Stimulated activated CD4-positive, alpha-beta T cell treated with anti-CD3 and anti-CD28 coated beads, Interleukin-1b, Interleukin-23, amount 100 ng/mL, for 48 hours (primary cell): ENCODE data around the gene KDM2A.
"Not testable (repeated sequence)": the region's sequence is repeated elsewhere in the genome, so short reads cannot be mapped to it uniquely, and the experiment has no call there.

Source experiments
- DNase-seq: peaks from one replicate; pipeline ENCODE4 v3.0.0-alpha.2; 2020

Gene KDM2A

GRCh38 chr11:67118181-67118766, 789 bp upstream of the KDM2A start:
- peak; percentile 59 for DNase-seq

- peak; percentile 11 for DNase-seq
Observed at GRCh38 chr11:67119585-67120391, 725 bp downstream of the KDM2A start.

GRCh38 chr11:67120456-67120855, 1.4 kb downstream of the KDM2A start:
- no peak for DNase-seq

- DNase-seq, result no peak
Observed at GRCh38 chr11:67120881-67121710, 2.0 kb downstream of the KDM2A start.

GRCh38 chr11:67123801-67124200, 4.7 kb downstream of the KDM2A start:
- DNase-seq, result not testable (repeated sequence)

GRCh38 chr11:67126243-67126642, 7.2 kb downstream of the KDM2A start:
- DNase-seq, result not testable (repeated sequence)

- no peak for DNase-seq
Observed at GRCh38 chr11:67126986-67127385, 7.9 kb downstream of the KDM2A start.

- not testable (repeated sequence) for DNase-seq
Observed at GRCh38 chr11:67130861-67131260, 11.8 kb downstream of the KDM2A start.

GRCh38 chr11:67136156-67136555, 17.1 kb downstream of the KDM2A start:
- DNase-seq, result no peak

GRCh38 chr11:67138922-67139321, 19.9 kb downstream of the KDM2A start:
- DNase-seq, result no peak

- DNase-seq, result no peak
Observed at GRCh38 chr11:67146516-67147226, 27.6 kb downstream of the KDM2A start.

- no peak for DNase-seq
Observed at GRCh38 chr11:67153971-67154370, 34.9 kb downstream of the KDM2A start.

GRCh38 chr11:67154726-67155125, 35.7 kb downstream of the KDM2A start:
- no peak for DNase-seq

GRCh38 chr11:67157691-67158090, 38.6 kb downstream of the KDM2A start:
- no peak for DNase-seq

GRCh38 chr11:67158221-67158620, 39.2 kb downstream of the KDM2A start:
- no peak for DNase-seq

- DNase-seq, result no peak
Observed at GRCh38 chr11:67160045-67160444, 41.0 kb downstream of the KDM2A start.

- no peak for DNase-seq
Observed at GRCh38 chr11:67160872-67161783, 42.1 kb downstream of the KDM2A start.

GRCh38 chr11:67163006-67163405, 43.9 kb downstream of the KDM2A start:
- DNase-seq, result no peak

GRCh38 chr11:67165623-67166022, 46.6 kb downstream of the KDM2A start:
- DNase-seq, result no peak

- DNase-seq, result no peak
Observed at GRCh38 chr11:67167091-67167490, 48.0 kb downstream of the KDM2A start.

- no peak for DNase-seq
Observed at GRCh38 chr11:67167719-67168118, 48.7 kb downstream of the KDM2A start.

GRCh38 chr11:67168911-67169310, 49.8 kb downstream of the KDM2A start:
- not testable (repeated sequence) for DNase-seq
